22Rv1 (cell line): ENCODE results near the gene SMAD9.
"Not testable (repeated sequence)": the region's sequence is repeated elsewhere in the genome, so short reads cannot be mapped to it uniquely, and the experiment has no call there.

Experiments used
- H3K27ac ChIP-seq: fragments of 450-650 bp; 2 replicates; pipeline ENCODE4 v1.5.1; 2017
- ZFX ChIP-seq: fragments of 450-650 bp; IDR thresholded peaks from 2 replicates; pipeline ENCODE4 v1.6.1; 2017; ENCODE audit warnings: antibody characterized with exemption, borderline replicate concordance
- TF ChIP-seq, protein P1 (sequence below): fragments of 450-650 bp; IDR thresholded peaks from 2 replicates; pipeline ENCODE4 v1.5.1; 2017; ENCODE audit warnings: mild to moderate bottlenecking

The SMAD9 gene

DNA sequence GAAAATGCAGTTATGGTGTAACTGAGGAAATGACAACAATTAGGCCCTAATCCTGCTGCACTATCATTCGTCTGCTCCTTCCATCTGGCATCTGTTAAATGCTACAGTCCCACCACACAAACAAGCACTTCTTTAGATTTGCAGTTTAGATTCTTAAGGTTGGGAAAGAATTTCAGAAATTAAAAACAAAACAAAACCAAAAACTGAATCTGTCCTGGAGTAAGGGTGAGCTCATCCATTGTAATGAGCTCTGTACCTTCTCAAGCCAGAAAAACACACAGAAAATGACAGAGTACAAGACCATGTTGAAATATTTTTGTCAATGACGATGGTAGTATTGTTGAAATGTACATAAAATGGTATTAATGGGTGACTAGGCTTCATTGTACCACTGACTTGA is 28.3 kb downstream of the SMAD9 start:
- TF ChIP-seq, protein P1, sequence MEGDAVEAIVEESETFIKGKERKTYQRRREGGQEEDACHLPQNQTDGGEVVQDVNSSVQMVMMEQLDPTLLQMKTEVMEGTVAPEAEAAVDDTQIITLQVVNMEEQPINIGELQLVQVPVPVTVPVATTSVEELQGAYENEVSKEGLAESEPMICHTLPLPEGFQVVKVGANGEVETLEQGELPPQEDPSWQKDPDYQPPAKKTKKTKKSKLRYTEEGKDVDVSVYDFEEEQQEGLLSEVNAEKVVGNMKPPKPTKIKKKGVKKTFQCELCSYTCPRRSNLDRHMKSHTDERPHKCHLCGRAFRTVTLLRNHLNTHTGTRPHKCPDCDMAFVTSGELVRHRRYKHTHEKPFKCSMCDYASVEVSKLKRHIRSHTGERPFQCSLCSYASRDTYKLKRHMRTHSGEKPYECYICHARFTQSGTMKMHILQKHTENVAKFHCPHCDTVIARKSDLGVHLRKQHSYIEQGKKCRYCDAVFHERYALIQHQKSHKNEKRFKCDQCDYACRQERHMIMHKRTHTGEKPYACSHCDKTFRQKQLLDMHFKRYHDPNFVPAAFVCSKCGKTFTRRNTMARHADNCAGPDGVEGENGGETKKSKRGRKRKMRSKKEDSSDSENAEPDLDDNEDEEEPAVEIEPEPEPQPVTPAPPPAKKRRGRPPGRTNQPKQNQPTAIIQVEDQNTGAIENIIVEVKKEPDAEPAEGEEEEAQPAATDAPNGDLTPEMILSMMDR: no peak
- TF ChIP-seq ZFX: no peak
- no peak overlapping the region for H3K27ac ChIP-seq

GRCh38 chr13:36888645-36889044 is 31.4 kb downstream of the SMAD9 start:
- TF ChIP-seq ZFX: no peak
- TF ChIP-seq, protein P1: no peak
- H3K27ac ChIP-seq: no peak overlapping the region

- H3K27ac ChIP-seq: no peak overlapping the region
- TF ChIP-seq, protein P1: no peak
- no peak for TF ChIP-seq ZFX
These were observed 32.1 kb downstream of the SMAD9 start for GRCh38 chr13:36887758-36888521.

- H3K27ac ChIP-seq: no peak overlapping the region
- no peak for TF ChIP-seq ZFX
- TF ChIP-seq, protein P1: no peak
These were observed 34.1 kb downstream of the SMAD9 start for GRCh38 chr13:36885901-36886300.

GRCh38 chr13:36884235-36884634 is 35.8 kb downstream of the SMAD9 start:
- no peak for TF ChIP-seq ZFX
- TF ChIP-seq, protein P1: no peak
- H3K27ac ChIP-seq: no peak overlapping the region

DNA sequence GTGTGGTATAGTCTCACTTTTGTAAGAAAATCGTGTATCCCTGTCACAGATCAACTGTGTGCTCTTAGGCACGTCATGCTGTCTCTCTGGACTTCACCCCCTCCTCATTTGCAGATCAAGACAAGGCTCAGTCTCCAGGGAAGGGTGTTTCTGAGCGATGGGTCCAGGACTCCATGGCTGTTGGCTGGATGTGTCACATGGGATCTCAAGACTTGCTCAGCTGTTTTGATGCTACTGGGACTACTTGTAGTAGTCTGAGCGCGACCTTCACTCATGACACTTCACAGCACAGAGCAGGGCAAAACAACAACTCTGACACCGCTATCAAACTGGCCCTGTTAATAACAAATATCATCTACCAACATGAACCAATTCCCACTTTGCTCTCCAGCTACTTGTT is 36.2 kb downstream of the SMAD9 start:
- TF ChIP-seq, protein P1: no peak
- no peak for TF ChIP-seq ZFX
- no peak overlapping the region for H3K27ac ChIP-seq

DNA sequence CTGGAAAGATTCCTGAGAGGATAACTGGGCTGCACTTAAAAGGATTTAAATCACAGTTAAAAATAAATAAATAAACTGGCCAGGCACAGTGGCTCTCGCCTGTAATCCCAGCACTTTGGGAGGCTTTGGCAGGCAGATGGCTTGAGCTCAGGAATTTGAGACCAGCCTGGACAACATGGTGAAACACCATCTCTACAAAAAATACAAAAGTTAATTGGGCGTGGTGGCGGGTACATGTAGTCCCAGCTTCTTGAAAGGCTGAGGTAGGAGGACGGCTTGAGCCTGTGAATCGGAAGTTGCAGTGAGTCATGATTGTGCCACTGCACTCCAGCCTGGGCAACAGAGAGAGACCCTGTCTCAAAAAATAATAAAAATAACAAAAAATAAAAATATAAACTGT is 36.6 kb downstream of the SMAD9 start:
- not testable (repeated sequence) for H3K27ac ChIP-seq
